Gastrocnemius medialis (tissue), 4 donors: ENCODE measurements around the gene HDHD5.

Experiments used
- CTCF ChIP-seq, 5 experiments: fragments of 450-650 bp in 3 of 5; fragments of 200-600 bp in 2 of 5; sonication (generic) in 2 of 5; IDR thresholded peaks in 4 of 5; conservative IDR thresholded peaks in 1 of 5; 1 replicate in 4 of 5; 2 replicates in 1 of 5; pipeline ENCODE4 v1.5.1; 2016 to 2019; ENCODE audit warnings: antibody characterized with exemption in 5 of 5, mild to moderate bottlenecking in 3 of 5, moderate library complexity in 3 of 5
- POLR2A ChIP-seq, 2 donors: fragments of 450-650 bp; IDR thresholded peaks; one replicate each; pipeline ENCODE4 v1.6.1; 2017; ENCODE audit warnings: antibody characterized with exemption in 2 of 2, mild to moderate bottlenecking in 2 of 2, moderate library complexity in 2 of 2

- TF ChIP-seq POLR2A (IDR thresholded peaks at IDR 0.05): no peak
- TF ChIP-seq CTCF (IDR thresholded peaks at IDR 0.05 in 4 of 5, conservative IDR thresholded peaks at IDR 0.05 in 1 of 5): no peak
Measured at GRCh38 chr22:17176715-17177114, 17.6 kb upstream of the HDHD5 start.
